HG03103 (cell line): Measurements from ENCODE around the gene FGD4.

ENCODE experiments used
- ATAC-seq: cut with Tn5 transposase; IDR thresholded peaks from one replicate; pipeline ENCODE4 v1.9.1; 2021; ENCODE audit warnings: low read depth; ENCODE audit not compliant: unreplicated experiment

Gene FGD4

GRCh38 chr12:32454075-32454474 lies 54.7 kb downstream of the FGD4 start:
- ATAC-seq = no peak

- ATAC-seq = no peak
Measured at GRCh38 chr12:32454866-32455265, 55.5 kb downstream of the FGD4 start.

DNA sequence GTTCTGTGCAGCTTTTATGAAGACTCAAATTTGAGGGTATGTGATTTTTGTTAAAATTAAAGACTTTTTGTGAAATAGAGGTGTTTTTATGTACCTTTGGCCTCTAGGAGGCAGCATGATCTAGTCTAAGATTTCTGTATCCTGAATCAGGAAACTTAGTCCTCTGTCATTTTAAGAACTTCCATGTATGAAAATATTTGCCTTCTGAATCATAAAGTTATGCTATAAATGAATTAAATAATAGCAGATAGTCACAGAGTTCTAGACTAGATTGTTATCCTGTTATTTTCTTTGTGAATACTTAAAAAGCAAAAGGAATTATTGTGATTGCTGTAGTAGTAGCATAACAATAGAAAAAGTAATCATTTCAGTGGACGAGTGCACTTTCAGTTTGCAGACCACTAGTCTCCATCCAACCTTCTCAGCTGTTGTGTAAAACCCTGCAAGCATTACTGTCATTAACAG lies 56.3 kb downstream of the FGD4 start:
- ATAC-seq = no peak

DNA sequence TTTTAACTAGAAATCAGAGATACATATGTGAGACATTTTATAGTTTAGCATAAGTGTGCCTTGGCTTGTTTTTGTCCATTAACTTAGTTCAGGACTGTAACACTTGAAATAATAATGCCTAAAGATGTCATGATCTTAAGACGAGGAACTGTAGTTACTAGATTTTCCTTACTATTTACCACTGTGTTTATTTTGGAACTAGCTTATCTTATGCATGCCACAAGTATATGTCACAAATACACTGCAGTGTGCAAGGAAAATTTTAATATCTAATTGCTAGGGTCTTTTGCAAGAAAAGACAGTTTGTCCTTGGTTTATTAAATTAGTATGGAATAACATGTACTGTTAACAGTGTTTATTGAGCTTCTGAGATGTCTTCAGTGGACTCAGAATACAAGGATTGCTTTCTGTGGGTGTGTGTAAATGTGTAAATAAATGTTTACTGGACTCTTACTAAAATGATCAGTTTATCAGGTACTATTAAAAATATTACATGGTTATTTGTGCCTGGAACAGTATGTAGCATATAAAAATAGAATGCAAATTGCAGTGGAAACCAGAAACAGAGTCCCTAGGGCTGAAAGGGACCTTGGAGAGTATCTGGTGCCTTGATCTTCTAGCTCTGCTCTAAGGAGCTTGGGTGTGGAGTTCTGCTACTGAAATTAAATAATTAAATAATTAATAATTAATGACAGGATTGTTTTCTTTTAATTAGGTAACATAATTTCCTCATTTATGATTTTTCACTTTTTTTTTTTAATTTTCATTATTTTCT lies 58.1 kb downstream of the FGD4 start:
- no peak for ATAC-seq

DNA sequence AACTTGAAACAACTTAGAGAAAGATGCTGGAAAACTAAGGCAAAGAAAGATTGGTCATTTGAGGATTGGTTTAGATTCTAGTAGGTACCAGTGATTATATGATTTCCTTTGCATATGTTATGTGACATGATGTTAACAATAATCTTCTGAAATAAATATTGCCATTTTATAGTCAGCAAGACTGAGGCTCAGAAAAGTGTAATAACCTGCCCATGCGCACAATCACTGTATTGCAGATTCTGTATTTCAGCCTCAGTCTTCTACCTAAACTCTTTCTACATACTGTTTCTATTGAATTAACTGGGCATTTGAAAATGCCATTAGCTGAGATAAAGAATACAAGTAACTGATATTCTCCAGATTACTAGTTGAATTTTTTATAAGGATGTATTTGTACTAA lies 61.3 kb downstream of the FGD4 start:
- no peak for ATAC-seq

- ATAC-seq = no peak
Measured at GRCh38 chr12:32462908-32463307, 63.5 kb downstream of the FGD4 start.

GRCh38 chr12:32466187-32466586 lies 66.8 kb downstream of the FGD4 start:
- no peak for ATAC-seq

- no peak for ATAC-seq
Measured at GRCh38 chr12:32466986-32467711, 67.8 kb downstream of the FGD4 start.

- no peak for ATAC-seq
Measured at GRCh38 chr12:32467959-32468863, 68.9 kb downstream of the FGD4 start.

DNA sequence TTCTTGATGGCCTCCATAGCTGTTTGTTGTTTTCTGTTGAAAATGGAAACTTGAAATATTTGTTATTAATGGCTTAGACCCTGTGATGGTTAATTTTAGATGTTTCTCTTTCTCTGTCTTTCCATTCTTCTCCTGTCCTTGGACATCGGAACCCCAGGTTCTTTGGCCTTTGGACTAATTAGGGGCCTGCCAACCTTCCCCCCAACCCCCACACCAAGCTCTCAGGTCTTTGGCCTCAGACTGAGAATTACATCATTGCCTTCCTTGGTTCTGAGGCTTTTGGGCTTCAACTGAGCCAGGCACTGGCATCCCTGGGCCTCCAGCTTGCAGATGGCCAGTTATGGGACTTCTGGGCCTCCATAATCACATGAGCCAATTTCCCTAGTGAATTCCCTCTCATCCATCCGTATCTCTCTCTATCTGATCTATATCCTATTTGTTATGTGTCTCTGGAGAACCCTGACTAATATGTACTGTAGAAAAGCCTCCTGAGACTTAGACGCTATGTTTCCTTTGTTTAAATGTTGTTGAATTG lies 71.6 kb downstream of the FGD4 start:
- ATAC-seq = no peak

GRCh38 chr12:32471591-32472001 lies 72.2 kb downstream of the FGD4 start:
- no peak for ATAC-seq

GRCh38 chr12:32475724-32476123 lies 76.4 kb downstream of the FGD4 start:
- ATAC-seq = no peak

GRCh38 chr12:32476446-32476845 lies 77.1 kb downstream of the FGD4 start:
- ATAC-seq = no peak

- no peak for ATAC-seq
Measured at GRCh38 chr12:32477714-32478113, 78.4 kb downstream of the FGD4 start.

- no peak for ATAC-seq
Measured at GRCh38 chr12:32478166-32478565, 78.8 kb downstream of the FGD4 start.

DNA sequence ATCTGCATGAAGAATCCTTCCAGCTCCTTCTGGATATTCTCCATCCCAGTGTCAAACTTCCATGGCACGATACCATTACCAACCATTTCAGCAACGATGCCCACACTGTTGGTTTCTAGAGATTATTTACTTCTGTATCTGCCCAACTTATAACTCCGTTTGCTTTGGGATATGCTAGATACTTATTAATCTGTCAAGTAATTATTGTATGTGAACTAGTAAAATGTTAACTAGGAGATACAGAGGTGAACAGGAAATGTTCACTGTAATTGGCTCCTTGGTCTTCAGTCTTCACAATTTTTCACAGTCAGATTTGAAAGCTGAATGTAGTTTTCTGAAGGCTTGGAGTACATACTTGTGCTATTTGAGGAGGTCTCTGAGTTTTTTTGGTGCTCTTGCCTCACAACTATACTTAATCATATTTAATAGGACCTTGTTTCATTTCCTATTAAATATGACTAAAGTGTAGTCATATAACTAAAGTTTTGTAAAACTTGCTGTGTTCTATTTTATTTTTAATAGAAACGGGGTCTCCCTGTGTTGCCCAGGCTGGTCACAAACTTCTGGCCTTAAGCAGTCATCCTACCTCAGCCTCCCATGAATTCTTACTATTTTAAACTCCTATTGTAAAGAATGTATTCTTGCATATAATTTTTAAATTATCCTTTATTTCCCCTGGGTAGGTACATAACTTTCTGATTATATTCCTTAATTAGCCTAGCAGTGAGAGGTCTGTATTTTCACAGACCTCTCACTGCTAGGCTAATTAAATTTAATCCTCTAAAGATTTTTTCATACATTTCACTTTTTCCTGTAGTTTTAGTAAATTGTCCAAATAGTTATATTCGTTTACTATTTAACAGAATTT lies 79.7 kb downstream of the FGD4 start:
- ATAC-seq = no peak

DNA sequence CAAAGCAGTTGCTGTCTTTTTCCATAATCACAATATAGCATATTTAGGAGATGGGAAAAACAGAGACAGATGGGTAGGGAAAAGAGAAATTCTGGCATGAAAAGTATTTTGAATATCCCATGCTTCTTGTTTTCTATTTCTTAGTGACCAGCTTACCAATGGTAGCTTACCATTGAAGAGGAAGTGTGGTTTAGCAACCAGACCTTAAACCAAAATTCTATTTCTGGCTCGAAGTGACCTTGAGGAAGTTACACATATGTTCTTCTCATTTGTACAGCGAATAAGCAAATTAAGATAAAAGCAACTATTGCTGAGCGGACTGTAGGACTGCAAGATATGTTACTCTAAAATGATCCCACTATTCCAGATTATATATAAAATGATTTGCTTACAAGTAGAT lies 82.9 kb downstream of the FGD4 start:
- no peak for ATAC-seq

DNA sequence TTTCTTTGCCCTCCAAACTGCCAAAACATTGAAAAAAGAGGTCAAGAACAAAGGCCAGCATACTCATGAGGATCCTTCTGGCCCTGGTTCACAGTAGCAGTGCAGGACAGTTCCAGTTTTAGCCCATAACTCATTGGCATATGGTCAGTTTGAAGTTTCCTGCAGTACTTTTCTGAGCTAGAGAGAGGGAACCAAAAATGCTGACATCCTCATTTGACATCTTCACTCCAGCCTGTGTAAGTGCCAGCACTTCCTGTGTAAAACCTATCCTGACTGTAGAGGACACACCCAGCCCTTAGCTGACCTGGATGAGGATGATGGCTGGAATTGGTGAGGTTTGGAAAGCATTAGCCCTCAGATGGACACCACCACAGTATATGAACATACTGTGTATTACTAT lies 84.1 kb downstream of the FGD4 start:
- ATAC-seq = no peak

DNA sequence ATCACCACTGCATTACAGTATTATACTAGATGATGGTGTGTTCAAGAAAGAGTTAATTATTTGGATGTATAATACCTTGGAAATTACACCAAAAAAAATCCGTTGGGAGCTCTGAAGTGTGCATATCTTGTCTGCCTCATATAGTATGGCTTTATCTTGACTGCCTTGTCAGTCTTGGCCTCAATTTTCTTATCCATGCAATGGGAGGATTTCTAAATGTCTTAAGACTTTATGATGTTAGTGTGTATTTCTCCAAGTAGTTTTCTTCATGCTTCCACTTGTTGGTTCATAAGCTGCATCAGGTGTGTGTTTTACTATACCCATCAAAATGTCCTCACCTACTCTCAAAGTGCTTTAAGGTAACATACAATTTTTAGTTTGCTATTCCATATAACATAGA lies 84.6 kb downstream of the FGD4 start:
- no peak for ATAC-seq

GRCh38 chr12:32486158-32486557 lies 86.8 kb downstream of the FGD4 start:
- no peak for ATAC-seq
